GM12865 (cell line): ENCODE measurements around the gene RBMS3.

Experiments used
- DNase-seq: peaks from one replicate; pipeline ENCODE4 v3.0.0; 2010; ENCODE audit warnings: low read depth
- H3K4me3 ChIP-seq: 2 replicates; pipeline ENCODE4 v1.5.1; 2011; ENCODE audit warnings: mild to moderate bottlenecking, low read depth, low read length, control low read depth
- TF ChIP-seq, protein P1 (sequence below): IDR thresholded peaks from 2 replicates; pipeline ENCODE4 v1.5.1; 2011; ENCODE audit warnings: low read length, control low read depth, low read depth, inconsistent platforms; ENCODE audit not compliant: insufficient read depth; ENCODE audit errors: missing control alignments

Gene RBMS3

GRCh38 chr3:29557186-29557585 lies 276.3 kb downstream of the RBMS3 start:
- DNase-seq = no peak
- H3K4me3 ChIP-seq = no peak overlapping the region
- TF ChIP-seq, protein P1, sequence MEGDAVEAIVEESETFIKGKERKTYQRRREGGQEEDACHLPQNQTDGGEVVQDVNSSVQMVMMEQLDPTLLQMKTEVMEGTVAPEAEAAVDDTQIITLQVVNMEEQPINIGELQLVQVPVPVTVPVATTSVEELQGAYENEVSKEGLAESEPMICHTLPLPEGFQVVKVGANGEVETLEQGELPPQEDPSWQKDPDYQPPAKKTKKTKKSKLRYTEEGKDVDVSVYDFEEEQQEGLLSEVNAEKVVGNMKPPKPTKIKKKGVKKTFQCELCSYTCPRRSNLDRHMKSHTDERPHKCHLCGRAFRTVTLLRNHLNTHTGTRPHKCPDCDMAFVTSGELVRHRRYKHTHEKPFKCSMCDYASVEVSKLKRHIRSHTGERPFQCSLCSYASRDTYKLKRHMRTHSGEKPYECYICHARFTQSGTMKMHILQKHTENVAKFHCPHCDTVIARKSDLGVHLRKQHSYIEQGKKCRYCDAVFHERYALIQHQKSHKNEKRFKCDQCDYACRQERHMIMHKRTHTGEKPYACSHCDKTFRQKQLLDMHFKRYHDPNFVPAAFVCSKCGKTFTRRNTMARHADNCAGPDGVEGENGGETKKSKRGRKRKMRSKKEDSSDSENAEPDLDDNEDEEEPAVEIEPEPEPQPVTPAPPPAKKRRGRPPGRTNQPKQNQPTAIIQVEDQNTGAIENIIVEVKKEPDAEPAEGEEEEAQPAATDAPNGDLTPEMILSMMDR = no peak

- no peak for DNase-seq
- TF ChIP-seq, protein P1 = no peak
- no peak overlapping the region for H3K4me3 ChIP-seq
Observed at GRCh38 chr3:29557825-29558224, 277.0 kb downstream of the RBMS3 start.

DNA sequence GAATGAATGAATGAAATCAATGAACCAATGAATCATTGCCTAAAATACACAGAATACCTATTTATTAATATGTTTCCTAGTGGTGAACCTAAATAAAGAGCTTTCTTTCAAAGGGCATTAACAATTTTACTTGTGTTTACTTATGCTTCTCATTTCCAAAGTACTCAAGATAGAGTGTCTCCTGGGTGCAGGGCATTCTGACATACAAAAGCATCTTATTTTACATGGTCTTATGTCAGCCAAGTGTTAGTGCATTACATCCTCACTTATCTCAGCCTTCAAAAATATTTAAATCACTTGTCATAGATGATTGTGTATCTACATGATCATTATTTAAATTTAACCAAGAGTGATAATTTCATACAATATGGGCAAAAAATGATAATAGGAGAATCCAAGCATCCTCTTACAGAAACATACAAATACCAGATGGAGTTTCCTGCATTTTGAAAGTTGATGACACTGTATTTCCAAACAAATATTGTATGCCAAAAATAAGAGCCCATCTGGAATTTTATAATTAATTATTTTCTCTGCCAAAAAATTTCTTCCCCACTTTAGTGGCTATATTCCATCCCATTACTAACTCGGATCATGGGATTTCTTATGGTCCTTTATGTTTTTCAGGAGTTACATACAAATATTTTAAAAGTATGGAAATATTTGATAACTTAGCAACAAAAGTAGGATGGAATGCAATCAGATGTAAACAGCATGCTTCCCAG lies 279.0 kb downstream of the RBMS3 start:
- H3K4me3 ChIP-seq = no peak overlapping the region
- no peak for DNase-seq
- TF ChIP-seq, protein P1 = no peak

- peak; percentile 3 for DNase-seq
- TF ChIP-seq, protein P1 = no peak
- H3K4me3 ChIP-seq = no peak overlapping the region
Observed at GRCh38 chr3:29561651-29562149, 280.8 kb downstream of the RBMS3 start.

DNA sequence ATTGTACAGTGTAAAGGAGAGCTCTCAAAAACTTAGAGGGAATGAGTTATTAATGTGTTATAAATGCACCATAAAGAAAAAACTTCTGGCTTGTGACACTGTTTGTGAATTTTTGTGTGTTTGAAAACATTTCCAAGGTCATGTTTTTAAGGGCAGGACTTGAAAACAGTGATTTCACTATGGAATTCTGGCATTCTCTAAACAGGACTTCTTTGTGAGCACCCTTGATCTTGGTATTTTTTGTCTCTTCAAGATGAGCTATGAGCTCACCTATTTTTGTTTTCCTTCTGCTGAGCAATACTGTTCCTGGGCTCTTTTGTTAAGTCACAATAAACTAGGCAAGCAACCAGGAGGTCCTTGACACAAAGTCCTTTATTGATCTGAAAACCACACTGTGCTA lies 284.4 kb downstream of the RBMS3 start:
- H3K4me3 ChIP-seq = no peak overlapping the region
- DNase-seq = no peak
- TF ChIP-seq, protein P1 = no peak

DNA sequence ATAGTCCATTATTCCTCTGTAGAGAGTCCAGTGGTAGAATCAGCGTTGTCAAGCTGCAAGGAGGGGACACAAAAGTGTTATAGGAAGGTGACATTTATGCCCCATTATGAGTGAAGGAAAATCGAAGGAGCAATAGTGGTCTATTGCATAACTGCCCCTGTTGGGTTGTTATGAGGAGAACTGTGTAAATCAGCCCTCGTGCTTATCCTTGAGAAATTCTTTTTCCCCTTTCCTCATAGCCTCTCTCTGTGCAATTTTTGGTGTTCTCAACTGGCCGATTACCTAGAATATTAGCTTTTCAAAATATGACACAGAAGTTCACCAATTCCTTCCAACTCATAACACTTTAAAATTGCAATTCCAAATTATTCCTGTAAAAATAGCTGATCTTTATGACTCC lies 286.6 kb downstream of the RBMS3 start:
- no peak for DNase-seq
- H3K4me3 ChIP-seq = no peak overlapping the region
- TF ChIP-seq, protein P1 = no peak

DNA sequence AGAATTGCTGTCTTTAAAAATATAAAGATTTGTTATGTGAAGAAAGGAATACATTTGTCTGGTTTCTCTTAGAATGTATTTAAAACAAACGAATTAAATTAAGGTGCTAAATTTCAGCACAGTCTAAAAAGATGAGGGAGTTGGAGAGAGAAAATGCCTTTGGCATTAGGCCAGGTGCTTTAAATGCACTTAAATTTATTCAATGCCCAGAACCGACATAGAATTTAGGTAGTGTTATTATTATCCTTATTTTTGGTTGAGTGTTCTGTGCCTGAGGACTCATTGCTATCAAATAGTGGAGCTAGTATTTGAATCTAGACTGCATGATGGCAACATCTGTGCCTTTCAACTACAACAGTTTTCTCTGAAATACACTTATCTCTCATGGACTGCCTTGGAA lies 287.5 kb downstream of the RBMS3 start:
- TF ChIP-seq, protein P1 = no peak
- no peak overlapping the region for H3K4me3 ChIP-seq
- DNase-seq = no peak
